HepG2 (cell line): ENCODE measurements around the gene DOCK1. TPM values are rescaled to one million over a fixed set of nuclear protein-coding genes. Genes with fewer than 3 reads are reported as not detected.

Experiments
- ATAC-seq: fragments of 200-7000 bp; cut with Tn5 transposase; 3 replicates; pipeline ENCODE4 v1.9.1; 2020; ENCODE audit warnings: mild to moderate bottlenecking, moderate library complexity
- BruUV-seq: library from RNA; stranded (reverse); fragments of 400-500 nt; replicated peaks from 2 replicates; lab custom pipeline; 2021; lab: Mats Ljungman, UMichigan
- CTCF ChIA-PET: fragments of 300-600 bp; formaldehyde crosslinking; extraction: SDS; loops from one replicate; lab custom pipeline; 2021; ENCODE audit warnings: low total read pairs, inconsistent platforms, low intra/inter-chr PET ratio; lab: Yijun Ruan, JAX
- POLR2A ChIA-PET: fragments of 350-600 bp; sonication (Branson Sonifier 250); formaldehyde crosslinking; loops from one replicate; lab custom pipeline; 2020; ENCODE audit warnings: antibody characterized with exemption, inconsistent platforms; lab: Yijun Ruan, JAX
- DNase-seq: peaks from one replicate; pipeline ENCODE4 v3.0.0-alpha.2; 2015; ENCODE audit warnings: low spot score
- FAIRE-seq: peaks from 3 replicates; lab custom pipeline; 2011; peaks lifted over from hg19 to GRCh38; lab: Jason Lieb, UNC
- H2AFZ ChIP-seq: one replicate; pipeline ENCODE4 v1.6.1; 2011; ENCODE audit warnings: low read length, inconsistent platforms
- H3K27ac ChIP-seq: fragments of 300-600 bp; 3 replicates; pipeline ENCODE4 v1.8.0; 2011; ENCODE audit warnings: mixed run types, mild to moderate bottlenecking, mixed read lengths, low read length, inconsistent platforms; ENCODE audit not compliant: insufficient read depth; ENCODE audit errors: extremely low read length
- H3K27me3 ChIP-seq, 2 experiments: fragments of 200-600 bp in 1 of 2; 2 replicates in 1 of 2; 3 replicates in 1 of 2; pipeline versions ENCODE4 v1.6.0 to v1.8.0; 2011; ENCODE audit warnings: low read length in 2 of 2, mild to moderate bottlenecking in 2 of 2, moderate library complexity in 2 of 2, inconsistent platforms in 1 of 2; ENCODE audit not compliant: insufficient read depth in 2 of 2, control insufficient read depth in 1 of 2
- H3K36me3 ChIP-seq, 2 experiments: fragments of 200-600 bp in 1 of 2; replicated peaks in 1 of 2; 2 replicates in 1 of 2; 3 replicates in 1 of 2; pipeline versions ENCODE4 v1.5.1 to v1.8.0; 2011; ENCODE audit warnings: low read length in 2 of 2, inconsistent platforms in 1 of 2; ENCODE audit not compliant: insufficient read depth in 2 of 2, control insufficient read depth in 1 of 2
- H3K4me1 ChIP-seq: 2 replicates; pipeline ENCODE4 v1.5.1; 2012; ENCODE audit warnings: low read length, inconsistent platforms; ENCODE audit not compliant: insufficient read depth
- H3K4me2 ChIP-seq: 2 replicates; pipeline ENCODE4 v1.6.0; 2011; ENCODE audit warnings: low read depth, low read length, inconsistent platforms
- H3K4me3 ChIP-seq, 3 experiments: fragments of 200-600 bp in 1 of 3; sonication (generic), shearing (Covaris generic) in 1 of 3; replicated peaks in 1 of 3; 2 replicates each; pipeline ENCODE4 v1.5.1; 2011 to 2016; ENCODE audit warnings: low read length in 3 of 3, inconsistent platforms in 2 of 3, low read depth in 2 of 3, mild to moderate bottlenecking in 2 of 3, control low read depth in 1 of 3, mixed read lengths in 1 of 3; ENCODE audit not compliant: insufficient read depth in 1 of 3
- H3K79me2 ChIP-seq: one replicate; pipeline ENCODE4 v1.6.1; 2011; ENCODE audit warnings: low read length, inconsistent platforms; ENCODE audit not compliant: insufficient read depth
- H3K9ac ChIP-seq: 2 replicates; pipeline ENCODE4 v1.6.0; 2011; ENCODE audit warnings: mild to moderate bottlenecking, low read depth, low read length, inconsistent platforms; ENCODE audit not compliant: insufficient read depth
- H3K9me3 ChIP-seq: 2 replicates; pipeline ENCODE4 v1.5.1; 2012; ENCODE audit warnings: mild to moderate bottlenecking, low read length
- H4K20me1 ChIP-seq: 2 replicates; pipeline ENCODE4 v1.6.0; 2011; ENCODE audit warnings: inconsistent platforms, mild to moderate bottlenecking, low read length, moderate library complexity; ENCODE audit not compliant: insufficient read depth
- CEBPB ChIP-seq: IDR thresholded peaks from 2 replicates; pipeline ENCODE4 v1.6.1; 2011; ENCODE audit warnings: low read depth, low read length, improper control_type of control experiment, borderline replicate concordance
- ETV6 ChIP-seq: sonication (generic); formaldehyde crosslinking; conservative IDR thresholded peaks from 2 replicates; pipeline ENCODE4 v1.4.0; 2020; ENCODE audit warnings: missing genetic modification reagents
- GMEB1 ChIP-seq: sonication (generic); formaldehyde crosslinking; IDR thresholded peaks from 2 replicates; pipeline ENCODE4 v1.5.1; 2020; ENCODE audit warnings: missing genetic modification reagents, mild to moderate bottlenecking, borderline replicate concordance
- GTF3A ChIP-seq: sonication (generic); formaldehyde crosslinking; conservative IDR thresholded peaks from 2 replicates; pipeline ENCODE4 v1.4.0; 2020; ENCODE audit warnings: mild to moderate bottlenecking, missing genetic modification reagents
- JUND ChIP-seq: sonication (generic); formaldehyde crosslinking; IDR thresholded peaks from 2 replicates; pipeline ENCODE4 v1.8.0; 2022; ENCODE audit warnings: mild to moderate bottlenecking, missing genetic modification reagents
- KDM3A ChIP-seq: IDR thresholded peaks from 2 replicates; pipeline ENCODE4 v1.6.1; 2018; ENCODE audit warnings: low read depth, missing compliant biosample characterization
- NCOA2 ChIP-seq: sonication (generic); formaldehyde crosslinking; IDR thresholded peaks from 2 replicates; pipeline ENCODE4 v1.8.0; 2022; ENCODE audit warnings: inconsistent platforms
- ONECUT2 ChIP-seq: sonication (generic); formaldehyde crosslinking; IDR thresholded peaks from 2 replicates; pipeline ENCODE4 v1.4.0; 2020; ENCODE audit warnings: missing genetic modification reagents
- POLR2A ChIP-seq, 2 experiments: IDR thresholded peaks; 2 replicates each; pipeline ENCODE4 v1.6.1; 2011; ENCODE audit warnings: low read depth in 2 of 2, low read length in 2 of 2, mild to moderate bottlenecking in 1 of 2, moderate library complexity in 1 of 2; ENCODE audit not compliant: insufficient read depth in 1 of 2
- RELA ChIP-seq: sonication (generic); formaldehyde crosslinking; IDR thresholded peaks from 2 replicates; pipeline ENCODE4 v1.4.0; 2020; ENCODE audit warnings: missing genetic modification reagents
- SETDB1 ChIP-seq: sonication (generic); formaldehyde crosslinking; IDR thresholded peaks from 2 replicates; pipeline ENCODE4 v1.5.1; 2020; ENCODE audit warnings: missing genetic modification reagents, mild to moderate bottlenecking, borderline replicate concordance
- SOX5 ChIP-seq: IDR thresholded peaks from 2 replicates; pipeline ENCODE4 v1.6.1; 2016; ENCODE audit warnings: borderline replicate concordance
- SP140L ChIP-seq: sonication (generic); formaldehyde crosslinking; IDR thresholded peaks from 2 replicates; pipeline ENCODE4 v1.4.0; 2020; ENCODE audit warnings: missing genetic modification reagents, borderline replicate concordance
- TBX3 ChIP-seq: fragments of 450-650 bp; IDR thresholded peaks from 2 replicates; pipeline ENCODE4 v1.6.1; 2017; ENCODE audit warnings: antibody characterized with exemption, mild to moderate bottlenecking, inconsistent platforms, borderline replicate concordance
- ZNF260 ChIP-seq: sonication (generic); formaldehyde crosslinking; IDR thresholded peaks from 2 replicates; pipeline ENCODE4 v1.4.0; 2020; ENCODE audit warnings: missing genetic modification reagents, low read depth, mild to moderate bottlenecking, borderline replicate concordance
- ZNF460 ChIP-seq: sonication (generic); formaldehyde crosslinking; IDR thresholded peaks from 2 replicates; pipeline ENCODE4 v1.5.1; 2020; ENCODE audit warnings: missing genetic modification reagents, mild to moderate bottlenecking, borderline replicate concordance
- ZSCAN12 ChIP-seq: sonication (generic); formaldehyde crosslinking; IDR thresholded peaks from 2 replicates; pipeline ENCODE4 v1.9.0; 2021; ENCODE audit warnings: mild to moderate bottlenecking, missing genetic modification reagents
- ZSCAN29 ChIP-seq: sonication (generic); formaldehyde crosslinking; conservative IDR thresholded peaks from 2 replicates; pipeline ENCODE4 v1.4.0; 2020; ENCODE audit warnings: mild to moderate bottlenecking, missing genetic modification reagents
- WGBS: methylation state at CpG from one replicate; pipeline ENCODE4 v1.1.6; 2017; ENCODE audit warnings: low lambda C conversion rate; 5-methylcytosine and 5-hydroxymethylcytosine counted together
- in situ Hi-C: cut with HindIII; loops from 2 replicates; pipeline ENCODE4 v1.10.0; 2017; ENCODE audit warnings: low pct_unique_long_range_greater_than_20kb; ENCODE audit not compliant: extremely low pct_ligation_motif_present
- intact Hi-C: fragments of 100-400 bp; cut with micrococcal nuclease; formaldehyde crosslinking; loops from one replicate; pipeline ENCODE4 v1.10.0; 2022; ENCODE audit not compliant: unreplicated experiment
- polyA plus RNA-seq, 8 experiments: library from polyadenylated mRNA; depleted of rRNA in 3 of 8; stranded (reverse) in 7 of 8; unstranded in 1 of 8; fragments of >200 nt; fragmentation: Illumina TruSeq in 4 of 8; extraction: Trizol in 4 of 8; gene quantifications; 2 replicates each; pipeline versions ENCODE4 v1.2.1 to v1.2.3, GENCODE V29; 2011 to 2016; ENCODE audit warnings: low read depth in 4 of 8, missing spikeins in 1 of 8, mixed read lengths in 1 of 8; ENCODE audit not compliant: insufficient read depth in 1 of 8
- total RNA-seq, 5 experiments: library from RNA; depleted of rRNA; stranded (reverse); fragments of >200 nt; fragmentation: Illumina TruSeq; extraction: Trizol; gene quantifications; 2 replicates each; pipeline ENCODE4 v1.2.3, GENCODE V29; 2016; ENCODE audit warnings: low read depth in 1 of 5
- TF ChIP-seq, protein P1 (sequence below): sonication (generic); formaldehyde crosslinking; IDR thresholded peaks from 2 replicates; pipeline ENCODE4 v1.8.1; 2023; ENCODE audit warnings: mild to moderate bottlenecking, missing genetic modification reagents

The DOCK1 gene
- total and polyA plus RNA-seq, 2 of the 13 experiments (the other 11 are each of a cell fraction or from before 2014, with no cell fraction given) = 8.3 to 25.5 TPM

DNA sequence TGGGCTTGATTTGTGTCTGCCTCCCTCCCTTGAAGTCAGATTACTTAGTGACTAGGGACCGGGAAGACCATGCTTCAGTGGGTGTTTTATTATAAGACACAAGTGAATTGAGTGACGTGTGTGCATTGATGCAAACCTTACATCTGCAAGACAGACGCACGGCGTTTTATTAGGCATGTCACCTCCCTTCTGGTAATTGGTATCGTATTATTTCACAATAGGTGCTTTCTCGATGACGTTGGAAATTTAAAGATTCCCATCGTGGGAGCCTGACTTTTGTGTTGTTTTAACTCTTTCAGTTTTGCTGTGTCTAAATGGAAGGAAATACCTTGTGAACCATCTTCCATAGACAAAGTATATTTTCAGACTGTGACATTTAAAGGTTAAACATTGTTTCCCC, 158.5 kb downstream of the DOCK1 start:
- peaks cover 6% of the 10 kb centered on the region for H3K9me3 ChIP-seq
- WGBS = 98% methylated on average over 9 of the region's 9 CpGs
- no peak overlapping the region for H3K4me2 ChIP-seq
- no peaks in the 10 kb centered on the region for H3K79me2 ChIP-seq
- H3K9ac ChIP-seq = no peak overlapping the region
- BruUV-seq = no TSS peak
- H3K36me3 ChIP-seq = peaks cover 4 to 44% of the 10 kb centered on the region in 2 experiments
- no peak for ATAC-seq
- H2AFZ ChIP-seq = no peak overlapping the region
- H3K4me3 ChIP-seq = no peak overlapping the region
- TF ChIP-seq CEBPB (peak; percentile 36; the same call in 1 of the 2 replicates), NCOA2 (CRISPR knock-in tag) (no peak)
- no peaks in the 10 kb centered on the region for H3K27me3 ChIP-seq
- H3K27ac ChIP-seq = no peak overlapping the region
- no peak for DNase-seq
- FAIRE-seq = no peak
- ChIA-PET POLR2A (no interaction called here), CTCF (no interaction called here)
- in situ Hi-C loops (no loop called here), intact Hi-C loops (no loop called here)
- H4K20me1 ChIP-seq = no peaks in the 10 kb centered on the region
- H3K4me1 ChIP-seq = no peaks in the 10 kb centered on the region

DNA sequence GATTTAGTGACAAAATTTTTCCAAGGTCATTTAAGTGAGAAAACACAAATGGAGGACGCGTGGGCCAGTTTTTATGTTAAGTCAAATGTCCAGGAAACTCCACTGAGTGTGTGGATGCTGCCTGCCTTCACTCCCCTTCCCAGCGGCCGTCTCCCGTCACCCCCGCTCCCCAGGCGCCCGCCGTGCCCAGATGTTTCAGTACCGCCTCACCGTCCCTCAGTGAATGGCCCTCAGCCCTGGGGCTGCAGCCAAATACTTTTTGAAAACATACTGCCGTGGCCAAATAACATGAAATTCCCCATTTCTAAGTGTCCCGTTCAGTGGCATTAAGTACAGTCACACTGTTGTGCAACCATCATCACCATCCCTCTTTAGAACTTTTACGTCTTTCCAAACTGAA, 159.2 kb downstream of the DOCK1 start:
- BruUV-seq = no TSS peak
- TF ChIP-seq SP140L (CRISPR knock-in tag) (no peak), GTF3A (CRISPR knock-in tag) (no peak), ETV6 (no peak), GMEB1 (CRISPR knock-in tag) (no peak), KDM3A (CRISPR knock-in tag) (no peak), TBX3 (no peak), JUND (CRISPR knock-in tag) (no peak), ONECUT2 (CRISPR knock-in tag) (no peak), ZSCAN29 (CRISPR knock-in tag) (no peak), SETDB1 (CRISPR knock-in tag) (no peak), POLR2A (IDR thresholded peaks at IDR 0.05; ENCODE audit: insufficient read depth in 1 of 2, low read depth in 2 of 2, low read length in 2 of 2) (no peak), ZNF460 (CRISPR knock-in tag) (no peak), ZNF260 (no peak), SOX5 (CRISPR knock-in tag) (no peak), ZSCAN12 (CRISPR knock-in tag) (no peak), RELA (CRISPR knock-in tag) (no peak)
- TF ChIP-seq, protein P1, sequence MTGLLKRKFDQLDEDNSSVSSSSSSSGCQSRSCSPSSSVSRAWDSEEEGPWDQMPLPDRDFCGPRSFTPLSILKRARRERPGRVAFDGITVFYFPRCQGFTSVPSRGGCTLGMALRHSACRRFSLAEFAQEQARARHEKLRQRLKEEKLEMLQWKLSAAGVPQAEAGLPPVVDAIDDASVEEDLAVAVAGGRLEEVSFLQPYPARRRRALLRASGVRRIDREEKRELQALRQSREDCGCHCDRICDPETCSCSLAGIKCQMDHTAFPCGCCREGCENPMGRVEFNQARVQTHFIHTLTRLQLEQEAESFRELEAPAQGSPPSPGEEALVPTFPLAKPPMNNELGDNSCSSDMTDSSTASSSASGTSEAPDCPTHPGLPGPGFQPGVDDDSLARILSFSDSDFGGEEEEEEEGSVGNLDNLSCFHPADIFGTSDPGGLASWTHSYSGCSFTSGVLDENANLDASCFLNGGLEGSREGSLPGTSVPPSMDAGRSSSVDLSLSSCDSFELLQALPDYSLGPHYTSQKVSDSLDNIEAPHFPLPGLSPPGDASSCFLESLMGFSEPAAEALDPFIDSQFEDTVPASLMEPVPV (CRISPR knock-in tag) = no peak

More for the DNA sequence above, 159.2 kb downstream of the DOCK1 start:
- Histone ChIP-seq H3K9ac (no peak overlapping the region), H2AFZ (no peak overlapping the region), H3K4me1 (no peaks in the 10 kb centered on the region), H3K4me3 (no peak overlapping the region), H4K20me1 (no peaks in the 10 kb centered on the region), H3K27ac (no peak overlapping the region), H3K4me2 (no peak overlapping the region), H3K79me2 (no peaks in the 10 kb centered on the region), H3K9me3 (no peaks in the 10 kb centered on the region), H3K27me3 (no peaks in the 10 kb centered on the region), H3K36me3 (peaks cover 7 to 50% of the 10 kb centered on the region in 2 experiments)
- FAIRE-seq = no peak
- ChIA-PET POLR2A (no interaction called here), CTCF (no interaction called here)
- no peak for DNase-seq
- intact Hi-C loops = no loop called here
- in situ Hi-C loops = no loop called here
- WGBS = 98% methylated on average over 14 of the region's 14 CpGs
- ATAC-seq = no peak
